GM12873 (cell line): ENCODE measurements around the gene GFY.

Source experiments
- TF ChIP-seq, protein P1 (sequence below): IDR thresholded peaks from 2 replicates; pipeline ENCODE4 v1.5.1; 2012; ENCODE audit warnings: low read depth, mild to moderate bottlenecking, moderate library complexity, low read length, control low read depth; ENCODE audit not compliant: insufficient read depth; ENCODE audit errors: missing control alignments

Gene GFY

GRCh38 chr19:49451430-49452181 lies 26.4 kb downstream of the GFY start, which contains the start of gene PIH1D1:
PIH1D1 (minus strand) TSS chr19:49451814; CDS start chr19:49451574, 240 bp downstream.
- TF ChIP-seq, protein P1, sequence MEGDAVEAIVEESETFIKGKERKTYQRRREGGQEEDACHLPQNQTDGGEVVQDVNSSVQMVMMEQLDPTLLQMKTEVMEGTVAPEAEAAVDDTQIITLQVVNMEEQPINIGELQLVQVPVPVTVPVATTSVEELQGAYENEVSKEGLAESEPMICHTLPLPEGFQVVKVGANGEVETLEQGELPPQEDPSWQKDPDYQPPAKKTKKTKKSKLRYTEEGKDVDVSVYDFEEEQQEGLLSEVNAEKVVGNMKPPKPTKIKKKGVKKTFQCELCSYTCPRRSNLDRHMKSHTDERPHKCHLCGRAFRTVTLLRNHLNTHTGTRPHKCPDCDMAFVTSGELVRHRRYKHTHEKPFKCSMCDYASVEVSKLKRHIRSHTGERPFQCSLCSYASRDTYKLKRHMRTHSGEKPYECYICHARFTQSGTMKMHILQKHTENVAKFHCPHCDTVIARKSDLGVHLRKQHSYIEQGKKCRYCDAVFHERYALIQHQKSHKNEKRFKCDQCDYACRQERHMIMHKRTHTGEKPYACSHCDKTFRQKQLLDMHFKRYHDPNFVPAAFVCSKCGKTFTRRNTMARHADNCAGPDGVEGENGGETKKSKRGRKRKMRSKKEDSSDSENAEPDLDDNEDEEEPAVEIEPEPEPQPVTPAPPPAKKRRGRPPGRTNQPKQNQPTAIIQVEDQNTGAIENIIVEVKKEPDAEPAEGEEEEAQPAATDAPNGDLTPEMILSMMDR, result peak; percentile 25

DNA sequence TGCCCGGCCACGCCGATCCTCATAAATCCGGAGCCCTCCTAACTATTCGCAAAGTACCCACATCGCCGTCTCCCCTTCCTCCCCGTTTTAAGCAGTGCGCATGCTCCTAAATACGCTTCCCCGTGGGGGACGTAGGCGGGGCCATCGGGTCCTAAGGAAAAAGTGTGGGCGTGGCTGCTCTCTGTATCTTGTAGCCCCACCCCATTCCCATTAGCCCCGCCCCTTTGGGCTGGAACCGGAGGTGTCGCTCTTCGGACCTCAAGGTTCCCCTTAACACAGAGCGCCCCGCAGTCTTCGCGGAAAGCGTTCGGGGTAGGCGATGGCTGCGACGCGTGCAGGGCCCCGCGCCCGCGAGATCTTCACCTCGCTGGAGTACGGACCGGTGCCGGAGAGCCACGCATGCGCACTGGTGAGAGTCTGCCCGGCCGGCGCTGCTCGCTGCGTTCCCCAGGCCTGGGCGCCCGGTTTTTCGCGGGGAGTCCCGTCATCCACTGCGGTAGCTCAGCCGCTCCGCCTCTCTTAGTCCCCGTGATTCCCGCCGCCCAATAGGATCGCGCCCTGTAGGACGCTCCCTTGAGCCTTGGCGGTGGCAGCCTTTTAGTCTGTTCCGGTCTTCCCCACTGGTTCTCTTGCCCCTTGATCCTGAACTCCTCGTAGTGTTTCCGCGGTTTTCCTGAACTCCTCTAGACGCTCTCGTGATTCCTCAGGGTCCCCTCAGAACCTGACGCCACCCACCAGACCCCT lies 28.0 kb downstream of the GFY start, which contains the start of gene ALDH16A1:
ALDH16A1 (plus strand) TSS at position 213 of the 744 bp plus-strand sequence; CDS start at position 320, 107 bp downstream.
- TF ChIP-seq, protein P1, result no peak

- TF ChIP-seq, protein P1, result no peak
Measured at GRCh38 chr19:49453757-49454240, 28.6 kb downstream of the GFY start.

- TF ChIP-seq, protein P1, result no peak
Measured at GRCh38 chr19:49455773-49456172, 30.6 kb downstream of the GFY start.

GRCh38 chr19:49456326-49456725 lies 31.1 kb downstream of the GFY start:
- TF ChIP-seq, protein P1, result no peak

- TF ChIP-seq, protein P1, result no peak
Measured at GRCh38 chr19:49458567-49458903, 33.3 kb downstream of the GFY start.

DNA sequence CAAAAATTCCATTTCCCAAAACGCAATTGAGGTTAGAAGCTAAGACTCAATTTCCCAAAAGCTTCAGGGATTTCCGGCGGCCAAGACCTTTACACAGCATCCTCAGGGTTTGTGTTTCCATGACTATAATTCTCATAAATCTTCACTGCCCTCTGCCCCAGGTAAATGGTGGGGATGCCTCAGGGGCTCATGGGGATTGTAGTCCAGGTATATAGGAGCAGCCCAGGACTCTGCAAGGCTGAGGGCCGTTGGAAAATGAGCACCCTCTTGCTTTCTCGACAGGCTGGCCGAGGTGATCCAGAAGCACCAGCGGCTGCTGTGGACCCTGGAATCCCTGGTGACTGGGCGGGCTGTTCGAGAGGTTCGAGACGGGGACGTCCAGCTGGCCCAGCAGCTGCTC lies 34.2 kb downstream of the GFY start:
- TF ChIP-seq, protein P1, result no peak
